Left ventricle myocardium inferior (tissue), 1 donor: ENCODE data around the gene CD244. TPM values are rescaled to one million over a fixed set of nuclear protein-coding genes. Genes with fewer than 3 reads are reported as not detected.
"Not testable (repeated sequence)": the region's sequence is repeated elsewhere in the genome, so short reads cannot be mapped to it uniquely, and the experiment has no call there.

Source experiments
- DNase-seq: peaks from one replicate; pipeline ENCODE4 v3.0.0-alpha.2; 2020
- H3K27ac ChIP-seq: fragments of 200-600 bp; replicated peaks from 2 replicates; pipeline ENCODE4 v1.8.0; 2021
- H3K27me3 ChIP-seq: fragments of 200-600 bp; 2 replicates; pipeline ENCODE4 v1.8.0; 2021; ENCODE audit warnings: low read depth
- H3K36me3 ChIP-seq: fragments of 200-600 bp; 2 replicates; pipeline ENCODE4 v1.8.0; 2021
- H3K4me1 ChIP-seq: fragments of 200-600 bp; 2 replicates; pipeline ENCODE4 v1.8.0; 2021
- H3K4me3 ChIP-seq: fragments of 200-600 bp; 2 replicates; pipeline ENCODE4 v1.8.0; 2021; ENCODE audit warnings: mild to moderate bottlenecking, moderate library complexity
- H3K9me3 ChIP-seq: fragments of 200-600 bp; replicated peaks from 2 replicates; pipeline ENCODE4 v1.8.0; 2021
- intact Hi-C: fragments of 100-400 bp; cut with micrococcal nuclease; formaldehyde crosslinking; loops from one replicate; pipeline ENCODE4 v1.11.0; 2022
- total RNA-seq: library from RNA; stranded (reverse); fragmentation: NEBNext Ultra II Directional; extraction: Animal tissue kit (Norgen Biotek cat#: 25700); gene quantifications from one replicate; pipeline ENCODE4 v1.2.1, GENCODE V29; 2021
- TF ChIP-seq, protein P1 (sequence below): fragments of 200-600 bp; IDR thresholded peaks from 2 replicates; pipeline ENCODE4 v1.8.0; 2021; ENCODE audit warnings: antibody characterized with exemption, mild to moderate bottlenecking, borderline replicate concordance
- donor health status: DM: no; HTN: yes; CAD: no; lungs with severe emphysema.

CD244 gene
- total RNA-seq, 1 donor from 2014 or later: 0.14 TPM

- DNase-seq: no peak
- TF ChIP-seq, protein P1, sequence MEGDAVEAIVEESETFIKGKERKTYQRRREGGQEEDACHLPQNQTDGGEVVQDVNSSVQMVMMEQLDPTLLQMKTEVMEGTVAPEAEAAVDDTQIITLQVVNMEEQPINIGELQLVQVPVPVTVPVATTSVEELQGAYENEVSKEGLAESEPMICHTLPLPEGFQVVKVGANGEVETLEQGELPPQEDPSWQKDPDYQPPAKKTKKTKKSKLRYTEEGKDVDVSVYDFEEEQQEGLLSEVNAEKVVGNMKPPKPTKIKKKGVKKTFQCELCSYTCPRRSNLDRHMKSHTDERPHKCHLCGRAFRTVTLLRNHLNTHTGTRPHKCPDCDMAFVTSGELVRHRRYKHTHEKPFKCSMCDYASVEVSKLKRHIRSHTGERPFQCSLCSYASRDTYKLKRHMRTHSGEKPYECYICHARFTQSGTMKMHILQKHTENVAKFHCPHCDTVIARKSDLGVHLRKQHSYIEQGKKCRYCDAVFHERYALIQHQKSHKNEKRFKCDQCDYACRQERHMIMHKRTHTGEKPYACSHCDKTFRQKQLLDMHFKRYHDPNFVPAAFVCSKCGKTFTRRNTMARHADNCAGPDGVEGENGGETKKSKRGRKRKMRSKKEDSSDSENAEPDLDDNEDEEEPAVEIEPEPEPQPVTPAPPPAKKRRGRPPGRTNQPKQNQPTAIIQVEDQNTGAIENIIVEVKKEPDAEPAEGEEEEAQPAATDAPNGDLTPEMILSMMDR: no peak
- H3K4me3 ChIP-seq: no peak overlapping the region
- no peaks in the 10 kb centered on the region for H3K27me3 ChIP-seq
- H3K27ac ChIP-seq: no peak overlapping the region
- intact Hi-C loops: no loop called here
- no peaks in the 10 kb centered on the region for H3K9me3 ChIP-seq
- no peaks in the 10 kb centered on the region for H3K36me3 ChIP-seq
- no peaks in the 10 kb centered on the region for H3K4me1 ChIP-seq
Measured at GRCh38 chr1:160882582-160882981, 19.9 kb upstream of the CD244 start.

DNA sequence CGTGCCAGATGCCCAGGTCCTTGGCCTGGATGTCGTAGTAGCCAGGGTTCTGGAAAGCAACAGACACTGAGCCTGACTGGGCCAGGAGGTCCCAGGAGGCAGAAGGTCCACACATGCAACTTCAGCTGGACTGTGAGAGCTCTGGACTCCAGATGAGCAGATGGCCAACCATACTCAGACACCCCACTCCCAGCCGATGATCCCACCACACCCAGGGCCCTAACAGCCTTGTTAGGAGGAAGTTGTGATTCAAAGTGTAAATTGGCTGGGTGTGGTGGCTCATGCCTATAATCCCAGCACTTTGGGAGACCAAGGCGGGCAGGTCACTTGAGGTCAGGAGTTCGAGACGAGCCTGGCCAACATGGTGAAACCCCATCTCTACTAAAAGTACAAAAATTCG is 18.6 kb upstream of the CD244 start:
- H3K9me3 ChIP-seq, H3K36me3 ChIP-seq, intact Hi-C loops, H3K27me3 ChIP-seq, H3K4me1 ChIP-seq, H3K4me3 ChIP-seq, DNase-seq, H3K27ac ChIP-seq: not testable (repeated sequence)

DNA sequence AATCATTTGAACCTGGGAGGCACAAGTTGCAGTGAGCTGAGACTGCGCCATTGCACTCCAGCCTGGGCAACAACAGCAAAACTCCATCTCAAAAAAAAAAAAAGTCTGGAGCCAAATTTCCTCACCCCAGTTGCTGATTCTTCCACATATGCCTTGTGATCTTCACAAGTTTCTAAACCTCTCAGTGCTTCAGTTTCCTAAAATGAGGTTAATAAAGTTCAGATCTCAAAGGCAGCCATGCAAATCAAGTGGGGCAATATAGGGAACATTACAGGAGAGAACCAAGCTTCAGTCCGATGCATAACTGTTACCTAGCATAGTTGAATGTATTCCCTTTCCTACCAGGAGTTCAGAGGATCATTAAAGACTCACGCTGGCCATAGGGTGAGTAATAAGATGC is 17.5 kb upstream of the CD244 start:
- H3K9me3 ChIP-seq: no peaks in the 10 kb centered on the region
- H3K27me3 ChIP-seq: no peaks in the 10 kb centered on the region
- no peak overlapping the region for H3K4me3 ChIP-seq
- TF ChIP-seq, protein P1: no peak
- H3K36me3 ChIP-seq: no peaks in the 10 kb centered on the region
- intact Hi-C loops: no loop called here
- H3K4me1 ChIP-seq: no peaks in the 10 kb centered on the region
- H3K27ac ChIP-seq: no peak overlapping the region
- no peak for DNase-seq

- Histone ChIP-seq H3K4me3 (no peak overlapping the region), H3K27ac (no peak overlapping the region), H3K36me3 (no peaks in the 10 kb centered on the region), H3K27me3 (no peaks in the 10 kb centered on the region), H3K4me1 (no peaks in the 10 kb centered on the region), H3K9me3 (no peaks in the 10 kb centered on the region)
- TF ChIP-seq, protein P1: no peak
- intact Hi-C loops: no loop called here
- no peak for DNase-seq
Measured at GRCh38 chr1:160879056-160879455, 16.4 kb upstream of the CD244 start.

DNA sequence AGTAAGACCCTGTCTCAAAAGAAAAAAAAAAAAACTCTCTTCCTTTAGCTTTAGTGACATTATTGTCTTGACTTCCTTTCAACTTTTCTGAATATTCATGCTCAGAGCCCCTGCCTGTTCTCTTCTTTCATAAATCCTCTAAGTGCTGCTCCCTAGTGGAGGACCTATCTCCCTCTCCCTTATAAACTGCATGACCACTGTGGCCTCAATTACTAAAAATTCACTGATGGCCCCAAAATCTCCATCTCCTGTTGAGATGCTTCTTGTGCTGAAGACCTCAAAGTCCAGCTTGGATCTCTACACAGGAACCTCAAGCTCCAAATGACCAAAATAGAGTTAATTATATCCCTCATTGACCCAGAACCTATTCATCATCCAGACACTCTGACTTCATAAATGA is 14.5 kb upstream of the CD244 start:
- TF ChIP-seq, protein P1: peak; percentile 13
- Histone ChIP-seq H3K9me3 (no peaks in the 10 kb centered on the region), H3K4me1 (no peaks in the 10 kb centered on the region), H3K27ac (no peak overlapping the region), H3K4me3 (no peak overlapping the region), H3K27me3 (no peaks in the 10 kb centered on the region), H3K36me3 (no peaks in the 10 kb centered on the region)
- intact Hi-C loops: no loop called here
- DNase-seq: no peak

DNA sequence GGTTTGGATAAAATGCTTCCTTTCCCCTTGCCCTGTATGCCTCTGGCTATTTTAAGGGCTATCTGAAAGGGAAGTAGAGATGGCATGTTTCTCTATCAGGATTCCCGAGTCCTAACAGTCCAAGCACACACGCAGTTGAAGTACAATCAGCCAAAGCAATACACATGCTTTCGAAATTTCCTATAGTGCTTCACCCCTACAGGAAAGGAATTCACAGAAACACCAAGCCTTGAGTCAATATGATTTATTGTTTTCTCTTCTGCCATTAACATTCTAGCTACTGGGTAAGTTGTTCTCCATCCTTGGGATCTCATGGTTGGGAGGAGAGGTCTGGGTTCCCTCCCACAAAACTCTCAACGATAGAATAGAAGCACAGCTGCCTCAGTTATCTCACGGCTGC is 13.6 kb upstream of the CD244 start:
- Histone ChIP-seq H3K4me1 (no peaks in the 10 kb centered on the region), H3K27me3 (no peaks in the 10 kb centered on the region), H3K36me3 (no peaks in the 10 kb centered on the region), H3K27ac (no peak overlapping the region), H3K9me3 (no peaks in the 10 kb centered on the region), H3K4me3 (no peak overlapping the region)
- intact Hi-C loops: no loop called here
- TF ChIP-seq, protein P1: no peak
- no peak for DNase-seq

GRCh38 chr1:160875591-160875990 is 12.9 kb upstream of the CD244 start:
- intact Hi-C loops, H3K9me3 ChIP-seq, H3K36me3 ChIP-seq, H3K27ac ChIP-seq, H3K4me3 ChIP-seq, DNase-seq, H3K27me3 ChIP-seq, H3K4me1 ChIP-seq: not testable (repeated sequence)
